Neural cell (in vitro differentiated cells): ENCODE results near the gene SNUPN.
"Not testable (repeated sequence)": the region's sequence is repeated elsewhere in the genome, so short reads cannot be mapped to it uniquely, and the experiment has no call there.

ENCODE experiments used
- CTCF ChIP-seq: fragments of 450-650 bp; IDR thresholded peaks from 2 replicates; pipeline ENCODE4 v1.5.1; 2014; ENCODE audit warnings: antibody characterized with exemption, mild to moderate bottlenecking, moderate library complexity; ENCODE audit not compliant: poor library complexity, severe bottlenecking
- EZH2 ChIP-seq: fragments of 200-600, 300-800 bp; shearing (Covaris generic), sonication (generic); IDR thresholded peaks from 2 replicates; pipeline ENCODE4 v1.6.1; 2014; ENCODE audit warnings: antibody characterized with exemption, low read length, borderline replicate concordance, mild to moderate bottlenecking; ENCODE audit not compliant: insufficient read depth, poor library complexity, severe bottlenecking
- POLR2AphosphoS5 ChIP-seq: IDR thresholded peaks from 2 replicates; pipeline ENCODE4 v1.6.1; 2012
- RAD21 ChIP-seq: fragments of 450-650 bp; conservative IDR thresholded peaks from 2 replicates; pipeline ENCODE4 v1.6.1; 2014; ENCODE audit warnings: antibody characterized with exemption, mild to moderate bottlenecking, moderate library complexity
- REST ChIP-seq: IDR thresholded peaks from 2 replicates; pipeline ENCODE4 v1.6.1; 2012; ENCODE audit warnings: borderline replicate concordance
- TAF1 ChIP-seq: IDR thresholded peaks from 2 replicates; pipeline ENCODE4 v1.6.1; 2012; ENCODE audit warnings: low read depth

GRCh38 chr15:75559360-75559759, 66.2 kb downstream of the SNUPN start:
- not testable (repeated sequence) for TF ChIP-seq CTCF, POLR2AphosphoS5, RAD21, EZH2, REST, TAF1
